Measurements from ENCODE around the gene EML2.
"Not testable (repeated sequence)": the region's sequence is repeated elsewhere in the genome, so short reads cannot be mapped to it uniquely, and the experiment has no call there.

EML2 gene

GRCh38 chr19:45638930-45639729, at the start of gene EML2:
TSS of gene EML2 (minus strand) at chr19:45639397. CDS start at chr19:45639376, 21 bp downstream.
- peak; percentile 71 for DNase-seq

DNA sequence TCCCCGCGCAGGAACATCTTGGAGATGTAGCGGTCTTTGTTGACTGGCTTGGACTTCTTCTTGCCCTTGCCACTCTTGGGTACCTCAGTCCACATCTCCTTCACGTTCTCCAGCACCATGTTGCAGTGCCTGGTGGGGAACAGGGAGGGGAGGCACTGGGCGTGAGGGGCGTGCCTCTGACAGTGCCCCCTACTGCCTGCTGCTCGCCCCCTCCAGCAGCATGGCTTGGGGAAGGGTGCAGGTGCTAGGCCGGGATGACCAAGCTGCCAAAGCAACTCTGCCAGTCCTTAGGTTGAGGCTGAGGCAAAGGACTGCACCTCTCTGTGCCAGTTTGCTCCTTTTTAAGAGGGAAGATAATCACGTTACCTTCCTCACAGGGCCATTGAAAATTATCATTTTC, 48.4 kb upstream of the EML2 start:
- DNase-seq: no peak

DNA sequence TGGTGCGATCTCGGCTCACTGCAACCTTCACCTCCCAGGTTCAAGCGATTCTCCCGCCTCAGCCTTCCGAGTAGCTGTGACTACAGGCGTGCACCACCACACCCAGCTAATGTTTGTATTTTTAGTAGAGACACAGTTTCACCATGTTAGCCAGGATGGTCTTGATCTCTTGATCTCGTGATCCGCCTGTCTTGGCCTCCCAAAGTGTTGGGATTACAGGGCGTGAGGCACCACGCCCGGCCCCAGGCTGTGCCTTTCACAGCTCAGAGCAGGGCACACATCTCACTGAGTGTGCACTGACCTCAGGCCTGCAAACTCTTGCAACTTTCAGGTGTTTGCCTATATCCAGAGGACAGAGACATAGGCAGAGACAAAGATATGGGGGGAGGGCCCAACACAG, 45.8 kb upstream of the EML2 start:
- not testable (repeated sequence) for DNase-seq

DNA sequence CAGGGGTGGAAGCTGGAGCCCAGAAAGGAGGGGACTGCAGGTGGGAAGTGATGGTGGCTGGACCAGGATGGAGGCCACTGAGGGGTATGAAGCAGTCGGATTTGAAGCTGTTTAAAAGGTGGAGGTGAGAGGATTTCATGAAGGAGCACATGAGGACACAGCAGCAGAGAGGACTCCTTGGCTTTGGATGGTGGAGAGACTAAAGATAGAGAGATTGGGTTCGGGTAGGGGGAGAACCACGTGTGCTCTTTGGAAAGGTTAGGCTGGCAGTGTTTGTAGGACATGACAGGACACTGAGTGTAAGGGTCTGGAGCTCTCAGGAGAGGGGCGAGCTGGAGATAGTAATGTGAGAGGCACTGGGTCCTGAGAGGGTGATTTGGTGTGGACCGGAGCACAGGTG, 43.7 kb upstream of the EML2 start:
- no peak for DNase-seq

DNA sequence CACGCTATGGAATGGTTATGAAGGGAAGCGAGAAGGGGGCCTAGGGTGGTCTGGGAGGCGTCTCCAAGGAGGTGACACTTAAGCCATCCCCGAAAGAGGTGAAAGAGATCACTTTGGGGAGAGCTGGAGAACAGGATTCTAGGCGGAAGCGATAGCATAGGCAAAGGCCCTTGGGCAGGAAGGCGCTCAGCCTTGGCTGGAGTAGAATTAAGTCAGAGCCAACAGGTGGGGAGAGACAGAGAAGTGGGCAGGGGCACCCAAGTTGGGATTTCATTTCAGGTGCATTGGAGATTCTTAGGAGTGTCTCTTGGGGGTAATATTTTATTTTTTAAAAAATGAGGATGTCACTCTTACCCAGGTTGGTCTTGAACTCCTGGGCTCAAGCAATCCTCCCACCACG, 42.9 kb upstream of the EML2 start:
- no peak for DNase-seq

DNA sequence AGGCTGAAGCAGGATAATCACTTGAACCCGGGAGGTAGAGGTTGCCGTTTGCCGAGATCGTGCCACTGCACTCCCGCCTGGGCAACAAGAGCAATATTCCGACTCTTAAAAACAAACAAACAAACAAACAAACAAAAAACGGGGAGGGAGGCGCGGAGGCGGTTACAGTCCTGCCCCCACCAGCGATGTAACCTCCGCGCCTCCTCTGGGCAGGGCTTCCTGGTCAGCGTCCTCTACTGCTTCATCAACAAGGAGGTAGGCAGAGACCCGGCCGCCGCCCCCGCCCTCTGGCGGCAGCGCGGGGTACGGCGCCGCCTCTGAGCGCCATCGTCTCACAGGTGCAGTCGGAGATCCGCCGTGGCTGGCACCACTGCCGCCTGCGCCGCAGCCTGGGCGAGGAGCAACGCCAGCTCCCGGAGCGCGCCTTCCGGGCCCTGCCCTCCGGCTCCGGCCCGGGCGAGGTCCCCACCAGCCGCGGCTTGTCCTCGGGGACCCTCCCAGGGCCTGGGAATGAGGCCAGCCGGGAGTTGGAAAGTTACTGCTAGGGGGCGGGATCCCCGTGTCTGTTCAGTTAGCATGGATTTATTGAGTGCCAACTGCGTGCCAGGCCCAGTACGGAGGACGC, 42.3 kb upstream of the EML2 start:
- DNase-seq: peak; percentile 93

DNA sequence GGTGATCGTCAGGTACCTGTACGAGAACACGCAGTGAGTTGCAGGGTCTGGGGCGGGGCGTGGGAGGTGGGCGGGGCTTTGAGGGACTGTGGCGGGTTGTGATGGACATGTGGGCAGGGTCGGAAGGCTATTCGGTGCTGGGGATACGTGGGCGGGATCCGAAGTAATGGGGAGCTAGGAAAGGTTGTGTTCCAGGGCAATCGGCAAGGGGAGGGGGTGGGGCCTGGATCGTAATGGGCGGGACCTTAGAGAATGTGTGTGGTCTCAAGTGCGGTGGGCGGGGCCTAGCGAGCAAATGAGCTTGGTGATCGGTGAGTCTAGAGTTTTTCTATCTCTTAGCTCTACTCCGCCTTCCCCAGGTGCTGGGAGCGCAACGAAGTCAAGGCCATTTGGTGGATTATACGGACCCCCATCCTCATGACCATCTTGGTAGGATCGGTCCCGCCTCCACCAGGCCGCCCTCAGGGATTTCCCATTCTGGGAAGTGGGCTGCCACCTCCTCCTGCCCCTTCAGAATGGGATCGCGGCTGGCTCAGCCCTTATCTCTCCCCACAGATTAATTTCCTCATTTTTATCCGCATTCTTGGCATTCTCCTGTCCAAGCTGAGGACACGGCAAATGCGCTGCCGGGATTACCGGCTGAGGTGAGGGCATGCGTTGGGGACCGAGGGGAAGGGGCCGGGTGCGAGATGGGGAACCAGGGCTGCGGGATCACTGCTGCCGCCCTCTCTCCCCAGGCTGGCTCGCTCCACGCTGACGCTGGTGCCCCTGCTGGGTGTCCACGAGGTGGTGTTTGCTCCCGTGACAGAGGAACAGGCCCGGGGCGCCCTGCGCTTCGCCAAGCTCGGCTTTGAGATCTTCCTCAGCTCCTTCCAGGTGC, 38.4 kb upstream of the EML2 start:
- DNase-seq: peak; percentile 83

- peak; percentile 26 for DNase-seq
These were observed 37.7 kb upstream of the EML2 start for GRCh38 chr19:45676851-45677263.

GRCh38 chr19:45674946-45675345, 35.7 kb upstream of the EML2 start:
- DNase-seq: no peak

- peak; percentile 90 for DNase-seq
These were observed 31.7 kb upstream of the EML2 start for GRCh38 chr19:45670670-45671453.

GRCh38 chr19:45668342-45668871, 29.2 kb upstream of the EML2 start:
- DNase-seq: peak; percentile 23

DNA sequence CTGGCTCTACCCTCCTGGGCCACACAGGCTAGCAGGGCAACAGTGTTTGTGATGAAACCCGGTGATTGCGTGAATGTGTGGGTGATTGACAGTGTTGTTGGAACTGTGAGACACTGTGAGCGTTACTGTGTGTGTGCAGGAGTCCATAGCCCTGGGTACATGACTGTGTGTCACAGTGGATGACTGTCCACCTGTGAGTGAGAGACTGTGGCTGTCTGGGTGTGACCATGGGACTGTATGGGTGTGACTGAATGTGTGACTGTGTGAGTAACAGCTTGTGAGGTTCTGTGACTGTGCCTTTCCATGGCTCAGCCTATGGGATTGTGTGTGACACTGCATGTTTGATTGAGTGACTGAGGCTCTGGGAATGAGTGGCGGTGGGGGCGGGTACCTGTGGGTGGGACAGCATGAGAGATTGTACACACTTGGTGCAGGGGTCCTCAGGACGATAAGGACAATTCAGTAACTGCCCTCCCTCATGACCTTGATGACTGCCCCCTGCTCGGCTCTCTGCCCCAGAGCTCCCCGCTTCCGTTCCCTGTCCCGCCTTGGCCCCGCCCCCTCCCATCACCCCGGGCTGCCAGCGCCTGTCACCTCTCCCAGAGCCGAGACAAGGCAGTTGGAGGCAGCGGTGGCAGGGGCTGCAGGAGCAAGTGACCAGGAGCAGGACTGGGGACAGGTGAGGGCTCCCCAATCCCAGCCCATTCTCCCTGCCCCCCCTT, 28.6 kb upstream of the EML2 start, which contains the start of gene GIPR:
Gene GIPR, plus strand, starts transcription at position 602 of the 722 bp plus-strand sequence. CDS start 1,300 bp downstream, outside the sequence.
- peak; percentile 76 for DNase-seq

- DNase-seq: no peak
These were observed 25.4 kb upstream of the EML2 start for GRCh38 chr19:45664575-45664974.

DNA sequence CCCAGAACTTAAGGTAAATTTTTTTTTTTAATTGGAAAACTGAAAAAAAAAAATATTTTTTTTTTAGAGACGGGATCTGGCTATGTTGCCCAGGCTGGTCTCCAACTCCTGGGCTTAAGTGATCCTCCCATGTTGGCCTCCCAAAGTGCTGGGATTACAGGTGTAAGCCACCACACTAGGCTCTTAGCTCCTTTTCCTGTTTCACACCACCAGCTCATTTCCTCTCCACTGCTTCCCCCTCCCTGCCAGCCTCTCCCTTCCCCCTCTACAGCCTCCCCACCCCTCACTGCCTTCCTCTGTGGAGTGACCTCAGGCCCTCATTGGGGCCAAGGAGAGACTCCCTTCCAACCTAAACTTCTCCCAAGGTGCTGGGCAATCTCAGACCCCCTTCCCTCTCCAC, 24.6 kb upstream of the EML2 start:
- no peak for DNase-seq

- no peak for DNase-seq
These were observed 21.4 kb upstream of the EML2 start for GRCh38 chr19:45660636-45661035.

DNA sequence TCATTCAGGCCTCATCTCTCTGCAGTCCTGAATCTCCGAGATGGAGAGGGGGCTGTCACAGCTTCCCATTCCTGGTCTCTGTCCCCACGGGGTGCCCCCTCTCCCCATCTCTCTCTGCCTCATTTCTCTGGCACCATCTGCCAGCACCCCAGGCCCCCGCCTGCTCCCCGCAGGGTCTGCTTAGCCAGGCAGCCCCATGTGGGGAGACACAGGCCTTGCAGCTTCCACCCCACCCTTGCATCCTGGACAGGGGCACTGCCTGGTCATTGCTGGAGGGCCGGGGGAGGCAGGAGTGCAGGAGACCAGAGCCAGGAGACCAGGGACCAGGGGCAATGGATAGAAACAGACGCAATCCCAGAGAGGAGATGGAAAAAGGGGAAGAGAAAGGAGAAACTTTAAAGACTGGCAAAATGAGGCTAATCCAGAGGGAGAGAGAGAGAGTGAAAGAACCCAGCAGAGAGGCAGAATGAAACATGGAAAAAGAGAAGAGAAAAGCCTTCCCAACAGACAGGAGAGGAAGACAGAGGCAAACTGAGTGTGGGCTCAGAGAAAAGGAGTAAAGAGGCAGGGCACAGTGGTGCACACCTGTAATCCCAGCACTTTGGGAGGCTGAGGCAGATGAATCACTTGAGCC, 20.0 kb upstream of the EML2 start:
- no peak for DNase-seq

- no peak for DNase-seq
These were observed 18.4 kb upstream of the EML2 start for GRCh38 chr19:45657520-45658167.

DNA sequence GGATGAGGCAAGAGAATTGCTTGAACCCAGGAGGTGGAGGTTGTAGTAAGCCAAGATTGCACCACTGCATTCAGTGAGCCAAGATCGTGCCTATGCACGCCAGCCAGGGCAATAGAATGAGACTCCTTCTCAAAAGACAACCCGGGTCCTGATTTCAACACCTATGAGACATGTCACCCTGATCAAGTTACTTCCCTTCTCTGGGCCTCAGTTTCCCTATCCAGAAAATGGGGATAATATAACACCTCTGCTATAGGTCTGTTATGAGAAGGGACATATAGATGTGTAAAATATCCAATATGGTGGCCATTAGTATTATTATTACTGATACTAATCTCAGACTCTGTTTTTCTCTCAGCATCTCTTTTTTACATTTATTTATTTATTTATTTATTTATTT, 15.9 kb upstream of the EML2 start:
- DNase-seq: no peak

DNA sequence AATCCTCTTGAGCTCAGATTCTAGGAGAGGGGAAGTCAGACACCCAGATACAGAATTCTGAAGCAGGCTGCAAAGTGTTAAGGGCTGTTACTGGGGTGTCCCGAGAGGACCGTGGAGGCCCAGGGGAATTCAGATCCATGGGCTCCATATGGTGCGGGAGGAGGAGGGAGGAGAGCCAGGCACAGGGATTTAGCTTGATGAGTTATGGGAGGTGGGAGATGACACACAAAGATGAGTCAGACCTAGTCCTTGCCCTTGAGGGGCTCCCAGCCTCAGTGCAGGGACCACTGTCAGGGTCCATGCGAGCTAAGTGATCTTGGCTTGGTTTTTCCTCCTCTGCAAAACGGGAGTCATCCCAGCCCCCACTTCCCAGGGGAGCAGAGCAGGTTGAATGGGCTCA, 14.4 kb upstream of the EML2 start:
- DNase-seq: no peak

GRCh38 chr19:45650722-45651121, 11.5 kb upstream of the EML2 start:
- no peak for DNase-seq

- DNase-seq: no peak
These were observed 7.1 kb upstream of the EML2 start for GRCh38 chr19:45646345-45646698.

Data from activated CD4-positive, alpha-beta T cell treated with anti-CD3 and anti-CD28 coated beads, Interleukin-10, Interleukin-2, amounts not matched to agents 100 ng/mL and 50 ng/mL, durations not matched to agents 16 hours and 8 hours (primary cell).